Activated CD8-positive, alpha-beta T cell treated with anti-CD3 and anti-CD28 coated beads for 36 hours (primary cell): ENCODE data around the gene CFAP410. TPM values are rescaled to one million over a fixed set of nuclear protein-coding genes. Genes with fewer than 3 reads are reported as not detected.
A peak's percentile ranks its signal among the peaks of the same experiment; 100 is the strongest.

Source experiments
- ATAC-seq: fragments of 200-7000 bp; cut with Tn5 transposase; one replicate; pipeline ENCODE4 v1.10.0; 2021; ENCODE audit warnings: mild to moderate bottlenecking, moderate library complexity
- CTCF ChIA-PET: fragments of 350-600 bp; sonication (Branson Sonifier 250); formaldehyde crosslinking; loops from one replicate; lab custom pipeline; 2021; ENCODE audit warnings: antibody characterized with exemption; lab: Charles Lee
- POLR2A ChIA-PET: fragments of 350-600 bp; sonication (Branson Sonifier 250); formaldehyde crosslinking; loops from one replicate; lab custom pipeline; 2021; ENCODE audit warnings: antibody characterized with exemption; lab: Charles Lee
- DNase-seq: peaks from one replicate; pipeline ENCODE4 v3.0.0-alpha.2; 2020
- H3K27ac Mint-ChIP-seq: one replicate; pipeline ENCODE4 v1.8.0; 2021; ENCODE audit warnings: mild to moderate bottlenecking, mixed read lengths
- H3K27me3 Mint-ChIP-seq: one replicate; pipeline ENCODE4 v1.8.0; 2021; ENCODE audit warnings: mixed read lengths
- H3K36me3 Mint-ChIP-seq: one replicate; pipeline ENCODE4 v1.8.0; 2021; ENCODE audit warnings: low read depth, mixed read lengths
- H3K4me1 Mint-ChIP-seq: one replicate; pipeline ENCODE4 v1.8.0; 2021; ENCODE audit warnings: low read depth, mixed read lengths
- H3K4me3 Mint-ChIP-seq: one replicate; pipeline ENCODE4 v1.8.0; 2021; ENCODE audit warnings: mild to moderate bottlenecking, moderate library complexity, mixed read lengths
- H3K9me3 Mint-ChIP-seq: one replicate; pipeline ENCODE4 v1.8.0; 2021; ENCODE audit warnings: mixed read lengths
- intact Hi-C: fragments of 100-400 bp; cut with micrococcal nuclease; formaldehyde crosslinking; loops from one replicate; pipeline ENCODE4 v1.10.0; 2022
- total RNA-seq, 2 experiments: library from RNA; stranded (reverse); gene quantifications; one replicate each; pipeline ENCODE4 v1.2.3, GENCODE V29; 2021
- TF ChIP-seq, protein P1 (sequence below): fragments of 200-600 bp; IDR thresholded peaks from one replicate; pipeline ENCODE4 v1.8.0; 2022; ENCODE audit warnings: antibody characterized with exemption, mild to moderate bottlenecking

The CFAP410 gene
- total RNA-seq, 2 experiments from 2014 or later: 17.2 TPM

DNA sequence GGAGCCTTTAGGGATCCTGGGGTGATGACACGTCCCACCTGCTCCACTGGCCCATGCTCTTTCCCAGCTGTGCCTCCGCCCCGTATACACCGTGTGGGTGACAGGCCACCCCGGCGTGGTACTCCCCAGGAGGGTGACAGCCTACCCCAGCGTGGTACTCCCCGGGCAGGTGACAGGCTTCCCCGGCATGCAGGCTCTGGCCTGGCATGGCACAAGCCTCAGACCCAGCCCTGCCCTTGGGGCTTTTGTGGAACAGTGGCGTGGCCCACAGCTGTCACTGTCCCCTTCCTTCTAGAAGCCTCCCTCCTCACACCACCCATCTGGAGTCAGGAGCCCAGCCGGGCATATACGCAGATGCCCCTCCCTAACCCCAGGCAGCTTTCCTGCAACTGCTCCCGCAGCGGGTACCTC is 44.0 kb downstream of the CFAP410 start:
- peaks cover 3% of the 10 kb centered on the region for H3K36me3 Mint-ChIP-seq
- POLR2A ChIA-PET: no interaction called here
- peaks cover 27% of the 10 kb centered on the region for H3K4me1 Mint-ChIP-seq
- no peaks in the 10 kb centered on the region for H3K27me3 Mint-ChIP-seq
- H3K27ac Mint-ChIP-seq: no peak overlapping the region
- no peak for ATAC-seq
- no peak for DNase-seq
- H3K9me3 Mint-ChIP-seq: no peaks in the 10 kb centered on the region
- CTCF ChIA-PET: interaction anchor here (1.1 kb wide), 1 partner anchor 41 kb away, joined by 4 read pairs; no protein-coding TSS in a partner anchor
- TF ChIP-seq, protein P1, sequence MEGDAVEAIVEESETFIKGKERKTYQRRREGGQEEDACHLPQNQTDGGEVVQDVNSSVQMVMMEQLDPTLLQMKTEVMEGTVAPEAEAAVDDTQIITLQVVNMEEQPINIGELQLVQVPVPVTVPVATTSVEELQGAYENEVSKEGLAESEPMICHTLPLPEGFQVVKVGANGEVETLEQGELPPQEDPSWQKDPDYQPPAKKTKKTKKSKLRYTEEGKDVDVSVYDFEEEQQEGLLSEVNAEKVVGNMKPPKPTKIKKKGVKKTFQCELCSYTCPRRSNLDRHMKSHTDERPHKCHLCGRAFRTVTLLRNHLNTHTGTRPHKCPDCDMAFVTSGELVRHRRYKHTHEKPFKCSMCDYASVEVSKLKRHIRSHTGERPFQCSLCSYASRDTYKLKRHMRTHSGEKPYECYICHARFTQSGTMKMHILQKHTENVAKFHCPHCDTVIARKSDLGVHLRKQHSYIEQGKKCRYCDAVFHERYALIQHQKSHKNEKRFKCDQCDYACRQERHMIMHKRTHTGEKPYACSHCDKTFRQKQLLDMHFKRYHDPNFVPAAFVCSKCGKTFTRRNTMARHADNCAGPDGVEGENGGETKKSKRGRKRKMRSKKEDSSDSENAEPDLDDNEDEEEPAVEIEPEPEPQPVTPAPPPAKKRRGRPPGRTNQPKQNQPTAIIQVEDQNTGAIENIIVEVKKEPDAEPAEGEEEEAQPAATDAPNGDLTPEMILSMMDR: no peak
- intact Hi-C loops: no loop called here
- no peak overlapping the region for H3K4me3 Mint-ChIP-seq

DNA sequence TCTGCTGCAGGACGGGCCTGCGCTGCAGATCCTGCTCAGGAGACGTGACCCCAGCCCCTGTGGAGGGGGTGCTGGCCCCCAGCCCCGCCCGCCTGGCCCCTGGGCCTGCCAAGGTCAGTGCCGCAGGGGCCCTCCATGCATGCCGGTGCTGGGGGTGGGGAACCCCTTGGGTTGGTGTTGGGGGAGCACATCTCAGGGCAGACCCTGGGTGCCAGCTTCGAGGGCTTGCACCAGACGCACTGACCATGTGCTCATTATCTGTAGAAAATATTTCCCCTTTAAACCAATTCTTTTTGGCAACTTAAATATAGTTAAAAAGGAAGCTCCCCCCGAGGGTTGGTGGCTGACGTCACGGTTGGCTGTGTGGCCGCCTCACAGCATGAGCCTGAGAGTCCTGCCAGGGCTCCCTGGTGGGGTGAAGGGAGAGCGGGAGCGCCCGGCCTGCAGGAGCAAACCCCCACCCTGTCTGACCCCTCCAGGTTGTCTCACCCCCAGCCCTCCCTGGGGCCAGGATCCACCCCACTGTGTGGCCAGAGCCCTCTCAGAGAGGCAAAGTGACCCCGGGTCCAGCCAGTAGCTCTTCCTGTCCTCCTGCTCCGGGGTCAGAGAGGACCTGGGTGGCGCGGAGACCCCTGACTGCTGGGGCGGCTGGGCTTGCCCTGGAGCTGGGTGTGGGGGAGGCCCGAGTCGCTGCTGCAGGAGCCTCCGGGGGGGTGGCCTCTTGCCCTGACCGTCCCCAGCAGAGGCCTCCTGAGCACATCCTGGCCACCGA is 44.6 kb downstream of the CFAP410 start:
- peak; percentile 64 for DNase-seq
- no peaks in the 10 kb centered on the region for H3K9me3 Mint-ChIP-seq
- intact Hi-C loops: no loop called here
- TF ChIP-seq, protein P1: no peak
- no peak overlapping the region for H3K27ac Mint-ChIP-seq
- CTCF ChIA-PET: interaction anchor here (1.1 kb wide), 1 partner anchor 40 kb away, joined by 4 read pairs; no protein-coding TSS in a partner anchor
- no peaks in the 10 kb centered on the region for H3K27me3 Mint-ChIP-seq
- H3K4me3 Mint-ChIP-seq: no peak overlapping the region
- ATAC-seq: no peak
- POLR2A ChIA-PET: no interaction called here
- H3K4me1 Mint-ChIP-seq: peaks cover 27% of the 10 kb centered on the region
- peaks cover 3% of the 10 kb centered on the region for H3K36me3 Mint-ChIP-seq

DNA sequence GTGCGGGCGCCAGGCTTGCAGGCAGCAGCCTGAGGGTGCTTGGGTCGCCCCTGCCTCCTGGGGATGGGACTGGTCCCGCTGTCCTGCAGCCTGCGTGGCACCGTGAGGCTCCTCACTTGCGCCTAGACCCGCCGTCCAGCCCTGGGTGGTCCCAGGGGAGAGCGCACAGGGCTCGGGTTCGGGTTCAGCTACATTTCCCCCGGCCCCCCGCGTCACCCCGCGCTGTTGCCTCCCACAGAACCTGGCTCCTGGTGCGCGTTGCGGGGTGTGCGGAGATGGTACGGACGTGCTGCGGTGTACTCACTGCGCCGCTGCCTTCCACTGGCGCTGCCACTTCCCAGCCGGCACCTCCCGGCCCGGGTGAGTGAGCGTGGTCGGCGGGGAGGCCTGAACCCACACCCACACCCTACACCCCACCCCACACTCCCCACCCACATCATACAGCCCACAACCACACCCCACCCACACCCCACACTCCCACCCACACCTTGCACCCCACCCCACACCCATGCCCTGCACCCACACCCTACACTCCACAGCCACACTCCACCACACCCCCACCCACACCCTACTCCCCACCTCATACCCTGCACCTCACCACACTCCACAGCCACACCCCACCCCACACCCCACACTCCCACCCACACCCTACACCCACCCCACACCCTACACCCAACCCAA is 45.5 kb downstream of the CFAP410 start:
- Mint-ChIP-seq H3K9me3 (no peaks in the 10 kb centered on the region), H3K27me3 (no peaks in the 10 kb centered on the region), H3K4me1 (peaks cover 21% of the 10 kb centered on the region), H3K4me3 (no peak overlapping the region), H3K27ac (no peak overlapping the region), H3K36me3 (no peaks in the 10 kb centered on the region)
- intact Hi-C loops: no loop called here
- POLR2A ChIA-PET: no interaction called here
- CTCF ChIA-PET: no interaction called here
- TF ChIP-seq, protein P1: no peak
- ATAC-seq: peak; percentile 17
- DNase-seq: peak; percentile 42

DNA sequence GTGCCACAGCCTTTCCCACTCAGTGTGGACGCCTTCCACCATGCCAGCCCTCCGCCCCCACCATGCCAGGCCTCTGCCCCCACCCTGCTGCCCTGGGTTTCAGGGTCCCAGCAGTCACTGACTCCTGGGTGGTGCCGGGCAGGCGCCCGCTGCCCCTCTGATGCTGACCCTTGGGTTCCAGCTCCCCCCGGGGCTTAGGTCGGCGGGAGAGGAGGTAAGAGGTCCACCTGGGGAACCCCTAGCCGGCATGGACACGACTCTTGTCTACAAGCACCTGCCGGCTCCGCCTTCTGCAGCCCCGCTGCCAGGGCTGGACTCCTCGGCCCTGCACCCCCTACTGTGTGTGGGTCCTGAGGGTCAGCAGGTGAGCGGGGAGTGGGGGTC is 46.4 kb downstream of the CFAP410 start:
- intact Hi-C loops: no loop called here
- H3K4me3 Mint-ChIP-seq: no peak overlapping the region
- DNase-seq (no peak), ATAC-seq (no peak)
- peaks cover 12% of the 10 kb centered on the region for H3K4me1 Mint-ChIP-seq
- ChIA-PET CTCF (no interaction called here), POLR2A (no interaction called here)
- no peaks in the 10 kb centered on the region for H3K27me3 Mint-ChIP-seq
- H3K27ac Mint-ChIP-seq: no peak overlapping the region
- TF ChIP-seq, protein P1: no peak
- no peaks in the 10 kb centered on the region for H3K9me3 Mint-ChIP-seq
- H3K36me3 Mint-ChIP-seq: no peaks in the 10 kb centered on the region
